ENCODE measurements around the gene HIF1AN. TPM values are rescaled to one million over a fixed set of nuclear protein-coding genes. Genes with fewer than 3 reads are reported as not detected.

The HIF1AN gene
- total and polyA plus RNA-seq, 2 of the 8 experiments (the other 6 are each of a cell fraction or from before 2014, with no cell fraction given), result 10.9 to 62.8 TPM

DNA sequence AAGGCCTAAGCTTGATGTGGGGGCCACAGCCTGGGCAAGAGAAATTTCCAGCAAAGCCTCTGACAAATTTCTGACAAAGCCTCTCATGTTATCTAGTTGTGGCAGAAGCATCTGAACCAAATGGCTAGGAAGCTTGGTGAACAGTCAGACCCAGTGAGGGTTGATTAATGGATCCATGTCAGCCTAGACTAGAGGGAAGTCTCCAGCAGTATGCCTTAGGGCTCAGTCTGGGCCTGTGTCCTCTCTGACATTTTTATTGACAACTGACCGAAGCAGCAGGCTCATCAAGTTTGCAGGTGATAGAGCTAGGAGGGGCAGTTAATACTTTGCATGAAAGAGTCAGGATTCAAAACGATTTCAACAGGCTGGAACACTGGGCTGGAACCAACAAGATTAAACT lies 25.3 kb downstream of the HIF1AN start (continued):
- TF ChIP-seq POU5F1 (IDR thresholded peaks at IDR 0.05; ENCODE audit: low read depth, low read length) (no peak), PHF8 (conservative IDR thresholded peaks at IDR 0.05; ENCODE audit: low read depth, low read length) (no peak)

All from H1 (cell line).